Measurements from ENCODE around the gene PSME3IP1.

PSME3IP1 gene

GRCh38 chr16:57157533-57157932 is 28.3 kb downstream of the PSME3IP1 start:
- H3K36me3 ChIP-seq (ENCODE audit: insufficient read depth, low read length) = peaks cover 51% of the 10 kb centered on the region
- no peak for TF ChIP-seq CTCF (conservative IDR thresholded peaks at IDR 0.05; ENCODE audit: low read length)
- TF ChIP-seq EZH2phosphoT487 (IDR thresholded peaks at IDR 0.05; ENCODE audit: borderline replicate concordance) = no peak

GRCh38 chr16:57156351-57156703 is 29.5 kb downstream of the PSME3IP1 start:
- no peak overlapping the region for H3K4me3 ChIP-seq (ENCODE audit: low read length, poor library complexity, severe bottlenecking)
- no peaks in the 10 kb centered on the region for H3K27me3 ChIP-seq (ENCODE audit: insufficient read depth, low read length, poor library complexity, severe bottlenecking)
- no peak overlapping the region for H3K9ac ChIP-seq (ENCODE audit: low read depth, low read length, poor library complexity, severe bottlenecking)
- no peak overlapping the region for H3K4me2 ChIP-seq (ENCODE audit: low read depth, low read length, poor library complexity, severe bottlenecking)
- H3K9me2 ChIP-seq (replicated peaks; ENCODE audit: low read depth, low read length) = no peaks in the 10 kb centered on the region
- TF ChIP-seq CTCF (conservative IDR thresholded peaks at IDR 0.05; ENCODE audit: low read length) (no peak), EZH2phosphoT487 (IDR thresholded peaks at IDR 0.05; ENCODE audit: borderline replicate concordance) (no peak)
- peaks cover 48% of the 10 kb centered on the region for H3K4me1 ChIP-seq (ENCODE audit: insufficient read depth, low read length, poor library complexity, severe bottlenecking)
- no peaks in the 10 kb centered on the region for H3F3A ChIP-seq (ENCODE audit: low read depth)
- no peaks in the 10 kb centered on the region for H3K9me3 ChIP-seq (ENCODE audit: insufficient read depth, low read depth, low read length)
- peaks cover 9% of the 10 kb centered on the region; the same call in 1 of the 2 replicates for H3K79me2 ChIP-seq (ENCODE audit: insufficient read depth, low read length)
- H4K20me1 ChIP-seq (ENCODE audit: insufficient read depth, low read length, poor library complexity, severe bottlenecking) = no peaks in the 10 kb centered on the region
- H3K36me3 ChIP-seq (ENCODE audit: insufficient read depth, low read length) = peaks cover 51% of the 10 kb centered on the region
- no peak overlapping the region for H2AFZ ChIP-seq (ENCODE audit: low read length)

More at GRCh38 chr16:57157533-57157932, 28.3 kb downstream of the PSME3IP1 start:
- no peaks in the 10 kb centered on the region for H3K9me2 ChIP-seq (replicated peaks; ENCODE audit: low read depth, low read length)
- H3K9me3 ChIP-seq (ENCODE audit: insufficient read depth, low read depth, low read length) = no peaks in the 10 kb centered on the region
- no peak overlapping the region for H3K4me2 ChIP-seq (ENCODE audit: low read depth, low read length, poor library complexity, severe bottlenecking)
- no peak overlapping the region for H2AFZ ChIP-seq (ENCODE audit: low read length)
- H3K27me3 ChIP-seq (ENCODE audit: insufficient read depth, low read length, poor library complexity, severe bottlenecking) = no peaks in the 10 kb centered on the region
- no peaks in the 10 kb centered on the region for H3F3A ChIP-seq (ENCODE audit: low read depth)
- H3K4me3 ChIP-seq (ENCODE audit: low read length, poor library complexity, severe bottlenecking) = no peak overlapping the region
- H3K9ac ChIP-seq (ENCODE audit: low read depth, low read length, poor library complexity, severe bottlenecking) = no peak overlapping the region
- H4K20me1 ChIP-seq (ENCODE audit: insufficient read depth, low read length, poor library complexity, severe bottlenecking) = no peaks in the 10 kb centered on the region
- H3K79me2 ChIP-seq (ENCODE audit: insufficient read depth, low read length) = peaks cover 9% of the 10 kb centered on the region; the same call in 1 of the 2 replicates
- H3K4me1 ChIP-seq (ENCODE audit: insufficient read depth, low read length, poor library complexity, severe bottlenecking) = peaks cover 36% of the 10 kb centered on the region

GRCh38 chr16:57155702-57156350 is 30.0 kb downstream of the PSME3IP1 start:
- peaks cover 51% of the 10 kb centered on the region for H3K36me3 ChIP-seq (ENCODE audit: insufficient read depth, low read length)
- no peak overlapping the region for H3K4me3 ChIP-seq (ENCODE audit: low read length, poor library complexity, severe bottlenecking)
- TF ChIP-seq EZH2phosphoT487 (IDR thresholded peaks at IDR 0.05; ENCODE audit: borderline replicate concordance) = no peak
- no peak for TF ChIP-seq CTCF (conservative IDR thresholded peaks at IDR 0.05; ENCODE audit: low read length)

More at GRCh38 chr16:57155702-57156350, 30.0 kb downstream of the PSME3IP1 start:
- no peak overlapping the region for H2AFZ ChIP-seq (ENCODE audit: low read length)
- H3K9ac ChIP-seq (ENCODE audit: low read depth, low read length, poor library complexity, severe bottlenecking) = no peak overlapping the region
- H3K79me2 ChIP-seq (ENCODE audit: insufficient read depth, low read length) = peaks cover 9% of the 10 kb centered on the region; the same call in 1 of the 2 replicates
- H3K27me3 ChIP-seq (ENCODE audit: insufficient read depth, low read length, poor library complexity, severe bottlenecking) = no peaks in the 10 kb centered on the region
- H3K9me2 ChIP-seq (replicated peaks; ENCODE audit: low read depth, low read length) = no peaks in the 10 kb centered on the region
- H4K20me1 ChIP-seq (ENCODE audit: insufficient read depth, low read length, poor library complexity, severe bottlenecking) = no peaks in the 10 kb centered on the region
- no peak overlapping the region for H3K4me2 ChIP-seq (ENCODE audit: low read depth, low read length, poor library complexity, severe bottlenecking)
- H3F3A ChIP-seq (ENCODE audit: low read depth) = no peaks in the 10 kb centered on the region
- no peaks in the 10 kb centered on the region for H3K9me3 ChIP-seq (ENCODE audit: insufficient read depth, low read depth, low read length)
- peaks cover 50% of the 10 kb centered on the region for H3K4me1 ChIP-seq (ENCODE audit: insufficient read depth, low read length, poor library complexity, severe bottlenecking)
